Measurements from ENCODE around the gene MYB. TPM values are rescaled to one million over a fixed set of nuclear protein-coding genes. Genes with fewer than 3 reads are reported as not detected.

Gene MYB
- total and polyA plus RNA-seq, 2 experiments from 2014 or later = 0.10 to 1.2 TPM

DNA sequence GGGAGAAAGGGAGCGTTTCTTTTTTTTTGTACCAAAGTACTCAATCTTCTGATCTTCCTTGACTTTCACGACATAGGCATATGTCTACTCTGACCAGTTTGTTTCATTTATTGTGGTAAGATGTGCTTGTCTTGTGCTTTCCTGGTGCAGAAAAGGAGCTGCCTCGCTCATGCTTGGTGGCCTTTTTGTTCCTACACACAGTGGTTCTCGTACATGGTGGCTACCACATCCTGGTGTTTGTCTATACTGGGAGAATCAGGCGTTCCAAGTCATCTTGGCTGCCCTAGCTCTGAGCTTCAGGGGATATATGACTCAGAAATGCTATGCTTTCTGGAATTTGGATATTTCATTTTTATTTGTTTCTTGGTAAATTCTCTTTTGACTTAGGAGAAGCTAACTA, 31.8 kb downstream of the MYB start:
- Histone ChIP-seq H3K36me3 (ENCODE audit: low read depth) (no peaks in the 10 kb centered on the region), H3K4me1 (ENCODE audit: insufficient read depth) (peaks cover 26% of the 10 kb centered on the region), H3F3A (ENCODE audit: insufficient read depth) (peaks cover 25% of the 10 kb centered on the region), H3K4me3 (peak overlapping the region; percentile 34; the same call in 1 of the 2 replicates), H4K20me1 (ENCODE audit: insufficient read depth) (no peaks in the 10 kb centered on the region), H3K9me2 (ENCODE audit: insufficient read depth) (no peaks in the 10 kb centered on the region), H3K9ac (no peak overlapping the region), H3K27ac (peak overlapping the region; percentile 33), H3K79me2 (ENCODE audit: insufficient read depth) (no peaks in the 10 kb centered on the region), H3K4me2 (ENCODE audit: unreplicated experiment) (peak overlapping the region; percentile 46), H2AFZ (no peak overlapping the region), H3K27me3 (replicated peaks; ENCODE audit: insufficient read depth) (no peaks in the 10 kb centered on the region), H3K9me3 (ENCODE audit: low read depth) (no peaks in the 10 kb centered on the region)
- in situ Hi-C loops (cut with MboI) = no loop called here
- 68 to 71% methylated on average over 5 of the region's 5 CpGs for WGBS, 2 experiments (ENCODE audit: low coverage in 1 of 2, low lambda C conversion rate in 2 of 2, missing lambda C conversion rate in 2 of 2)
- TF ChIP-seq EZH2 (IDR thresholded peaks at IDR 0.05; ENCODE audit: insufficient read depth, poor library complexity, severe bottlenecking) (no peak), EZH2phosphoT487 (IDR thresholded peaks at IDR 0.05; ENCODE audit: insufficient read depth, low read depth) (no peak)
- peak; percentile 71 for DNase-seq

DNA sequence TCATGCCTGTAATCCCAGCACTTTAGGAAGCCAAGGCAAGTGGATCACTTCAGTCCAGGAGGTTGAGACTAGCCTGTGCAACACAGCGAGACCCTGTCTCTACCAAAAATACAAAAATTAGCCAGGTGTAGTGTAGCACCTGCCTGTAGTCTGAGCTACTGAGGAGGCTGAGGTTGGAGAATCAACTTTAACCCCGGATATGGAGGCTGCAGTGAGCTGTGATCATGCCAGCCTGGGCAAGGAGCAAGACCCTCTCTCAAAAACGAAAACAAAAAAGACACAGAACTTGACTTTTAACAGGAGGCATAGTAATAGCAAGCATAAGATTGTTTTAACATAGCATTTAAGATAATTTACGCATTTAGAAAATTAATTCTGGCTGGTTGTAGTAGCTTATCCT, 32.5 kb downstream of the MYB start:
- TF ChIP-seq EZH2phosphoT487 (IDR thresholded peaks at IDR 0.05; ENCODE audit: insufficient read depth, low read depth) (no peak), EZH2 (IDR thresholded peaks at IDR 0.05; ENCODE audit: insufficient read depth, poor library complexity, severe bottlenecking) (no peak)
- no peak overlapping the region for H3K27ac ChIP-seq
- no peak for DNase-seq
- H3K79me2 ChIP-seq (ENCODE audit: insufficient read depth) = no peaks in the 10 kb centered on the region
- no peaks in the 10 kb centered on the region for H4K20me1 ChIP-seq (ENCODE audit: insufficient read depth)
- H3K4me2 ChIP-seq (ENCODE audit: unreplicated experiment) = peak overlapping the region; percentile 46
- no peaks in the 10 kb centered on the region for H3K9me2 ChIP-seq (ENCODE audit: insufficient read depth)
- 82% methylated on average over 4 of the region's 4 CpGs for WGBS, 2 experiments (ENCODE audit: low coverage in 1 of 2, low lambda C conversion rate in 2 of 2, missing lambda C conversion rate in 2 of 2)
- H3K9me3 ChIP-seq (ENCODE audit: low read depth) = no peaks in the 10 kb centered on the region
- no peaks in the 10 kb centered on the region for H3K27me3 ChIP-seq (replicated peaks; ENCODE audit: insufficient read depth)
- no peak overlapping the region for H3K4me3 ChIP-seq
- no peaks in the 10 kb centered on the region for H3K36me3 ChIP-seq (ENCODE audit: low read depth)
- peaks cover 26% of the 10 kb centered on the region for H3K4me1 ChIP-seq (ENCODE audit: insufficient read depth)
- no peak overlapping the region for H3K9ac ChIP-seq
- in situ Hi-C loops (cut with MboI) = no loop called here
- no peak overlapping the region for H2AFZ ChIP-seq
- H3F3A ChIP-seq (ENCODE audit: insufficient read depth) = peaks cover 25% of the 10 kb centered on the region

DNA sequence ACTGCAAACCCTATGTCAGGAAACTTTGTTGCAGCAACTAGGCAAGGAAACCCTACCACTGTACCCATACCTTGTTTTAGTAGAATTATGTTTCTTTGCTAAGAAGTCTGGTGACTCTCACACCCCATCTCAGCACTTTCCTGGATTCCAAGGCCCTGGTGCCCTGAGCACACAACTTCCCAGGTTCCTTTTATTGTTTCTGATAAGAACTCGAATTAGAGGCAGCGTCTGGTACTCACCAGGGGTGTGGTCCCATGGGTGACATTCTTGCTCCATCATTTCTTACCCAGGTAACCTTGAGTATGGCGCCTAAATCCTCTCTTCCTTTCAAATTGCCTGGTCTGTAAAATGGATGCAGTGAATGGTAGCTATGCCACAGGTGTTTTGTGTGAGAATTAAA, 34.1 kb downstream of the MYB start:
- Histone ChIP-seq H3K36me3 (ENCODE audit: low read depth) (no peaks in the 10 kb centered on the region), H3F3A (ENCODE audit: insufficient read depth) (peaks cover 25% of the 10 kb centered on the region), H3K4me1 (ENCODE audit: insufficient read depth) (peaks cover 26% of the 10 kb centered on the region), H3K9me2 (ENCODE audit: insufficient read depth) (no peaks in the 10 kb centered on the region), H3K4me3 (no peak overlapping the region), H3K4me2 (ENCODE audit: unreplicated experiment) (no peak overlapping the region), H3K9me3 (ENCODE audit: low read depth) (no peaks in the 10 kb centered on the region), H3K9ac (no peak overlapping the region), H3K27me3 (replicated peaks; ENCODE audit: insufficient read depth) (no peaks in the 10 kb centered on the region), H3K27ac (no peak overlapping the region), H3K79me2 (ENCODE audit: insufficient read depth) (no peaks in the 10 kb centered on the region), H2AFZ (no peak overlapping the region), H4K20me1 (ENCODE audit: insufficient read depth) (no peaks in the 10 kb centered on the region)
- WGBS, 2 experiments (ENCODE audit: low coverage in 1 of 2, low lambda C conversion rate in 2 of 2, missing lambda C conversion rate in 2 of 2) = 73 to 79% methylated on average over 3 of the region's 3 CpGs
- DNase-seq = no peak
- in situ Hi-C loops (cut with MboI) = no loop called here
- no peak for TF ChIP-seq EZH2phosphoT487 (IDR thresholded peaks at IDR 0.05; ENCODE audit: insufficient read depth, low read depth)
- TF ChIP-seq EZH2 (IDR thresholded peaks at IDR 0.05; ENCODE audit: insufficient read depth, poor library complexity, severe bottlenecking) = no peak

DNA sequence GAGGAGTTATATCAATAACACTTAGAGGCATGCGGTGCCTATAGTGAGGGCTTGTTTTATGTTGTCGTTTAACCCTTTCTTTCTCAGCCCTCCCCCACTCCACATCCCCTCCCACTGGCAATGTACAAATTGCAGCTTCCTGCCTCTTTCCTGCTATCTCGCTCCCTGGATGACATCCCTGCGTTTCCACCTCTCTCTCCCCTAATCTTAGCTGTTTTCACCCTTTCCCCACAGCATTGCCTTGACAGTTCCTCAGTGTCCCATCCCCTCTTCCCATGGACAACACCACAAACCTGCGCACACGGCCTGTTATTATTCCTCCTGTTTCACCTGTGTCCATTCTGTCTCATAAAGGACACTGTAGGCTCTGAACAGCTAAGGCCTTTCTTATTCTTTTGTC, 34.5 kb downstream of the MYB start:
- no peak overlapping the region for H3K9ac ChIP-seq
- peaks cover 26% of the 10 kb centered on the region for H3K4me1 ChIP-seq (ENCODE audit: insufficient read depth)
- H3K79me2 ChIP-seq (ENCODE audit: insufficient read depth) = no peaks in the 10 kb centered on the region
- no peak overlapping the region for H3K27ac ChIP-seq
- no peaks in the 10 kb centered on the region for H3K9me3 ChIP-seq (ENCODE audit: low read depth)
- H3K4me3 ChIP-seq = no peak overlapping the region
- H3F3A ChIP-seq (ENCODE audit: insufficient read depth) = peaks cover 25% of the 10 kb centered on the region
- DNase-seq = no peak
- in situ Hi-C loops (cut with MboI) = no loop called here
- no peaks in the 10 kb centered on the region for H3K9me2 ChIP-seq (ENCODE audit: insufficient read depth)
- H4K20me1 ChIP-seq (ENCODE audit: insufficient read depth) = no peaks in the 10 kb centered on the region
- no peaks in the 10 kb centered on the region for H3K27me3 ChIP-seq (replicated peaks; ENCODE audit: insufficient read depth)
- H2AFZ ChIP-seq = no peak overlapping the region
- no peaks in the 10 kb centered on the region for H3K36me3 ChIP-seq (ENCODE audit: low read depth)
- 69 to 75% methylated on average over 6 of the region's 6 CpGs for WGBS, 2 experiments (ENCODE audit: low coverage in 1 of 2, low lambda C conversion rate in 2 of 2, missing lambda C conversion rate in 2 of 2)
- TF ChIP-seq EZH2phosphoT487 (IDR thresholded peaks at IDR 0.05; ENCODE audit: insufficient read depth, low read depth) (no peak), EZH2 (IDR thresholded peaks at IDR 0.05; ENCODE audit: insufficient read depth, poor library complexity, severe bottlenecking) (no peak)
- H3K4me2 ChIP-seq (ENCODE audit: unreplicated experiment) = no peak overlapping the region

DNA sequence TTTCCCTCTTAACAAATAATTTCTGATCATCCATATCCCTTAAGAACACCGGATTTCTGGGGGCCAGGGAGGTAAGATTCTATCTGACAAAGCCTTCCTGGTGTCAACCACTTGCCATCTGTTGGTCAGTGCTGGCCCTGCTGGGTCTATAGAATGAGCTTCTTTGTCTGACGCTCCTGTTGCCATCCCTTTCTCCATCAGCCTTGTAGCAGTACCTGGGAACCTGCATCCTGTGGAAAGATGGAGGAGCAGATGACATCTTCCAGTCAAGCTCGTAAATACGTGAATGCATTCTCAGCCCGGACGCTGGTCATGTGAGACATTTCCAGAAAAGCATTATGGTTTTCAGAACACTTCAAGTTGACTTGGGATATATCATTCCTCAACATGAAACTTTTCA, 36.6 kb downstream of the MYB start:
- no peaks in the 10 kb centered on the region for H4K20me1 ChIP-seq (ENCODE audit: insufficient read depth)
- no peak overlapping the region for H2AFZ ChIP-seq
- no peaks in the 10 kb centered on the region for H3K36me3 ChIP-seq (ENCODE audit: low read depth)
- DNase-seq = no peak
- no peak overlapping the region for H3K4me3 ChIP-seq
- no peak overlapping the region for H3K27ac ChIP-seq
- in situ Hi-C loops (cut with MboI) = no loop called here
- H3K9ac ChIP-seq = no peak overlapping the region
- H3K9me3 ChIP-seq (ENCODE audit: low read depth) = no peaks in the 10 kb centered on the region
- peaks cover 10% of the 10 kb centered on the region for H3K4me1 ChIP-seq (ENCODE audit: insufficient read depth)
- H3K4me2 ChIP-seq (ENCODE audit: unreplicated experiment) = no peak overlapping the region
- no peaks in the 10 kb centered on the region for H3K9me2 ChIP-seq (ENCODE audit: insufficient read depth)
- no peaks in the 10 kb centered on the region for H3K79me2 ChIP-seq (ENCODE audit: insufficient read depth)
- H3K27me3 ChIP-seq (replicated peaks; ENCODE audit: insufficient read depth) = no peaks in the 10 kb centered on the region
- no peak for TF ChIP-seq EZH2 (IDR thresholded peaks at IDR 0.05; ENCODE audit: insufficient read depth, poor library complexity, severe bottlenecking)
- no peak for TF ChIP-seq EZH2phosphoT487 (IDR thresholded peaks at IDR 0.05; ENCODE audit: insufficient read depth, low read depth)
- H3F3A ChIP-seq (ENCODE audit: insufficient read depth) = peaks cover 9% of the 10 kb centered on the region
- WGBS, 2 experiments (ENCODE audit: low coverage in 1 of 2, low lambda C conversion rate in 2 of 2, missing lambda C conversion rate in 2 of 2) = 85 to 86% methylated on average over 6 of the region's 6 CpGs

All from GM23248 (cell line).